Endothelial cell of umbilical vein (primary cell): ENCODE results near the gene POLE. TPM values are rescaled to one million over a fixed set of nuclear protein-coding genes. Genes with fewer than 3 reads are reported as not detected.

ENCODE experiments used
- BruUV-seq: library from RNA; stranded (reverse); fragments of 400-500 nt; replicated peaks from 2 replicates; lab custom pipeline; 2021; lab: Mats Ljungman, UMichigan
- CTCF ChIA-PET: fragments of 300-600, 350-600 bp; sonication (Branson Sonifier 250); formaldehyde crosslinking; loops from one replicate; lab custom pipeline; 2021; ENCODE audit warnings: antibody characterized with exemption, inconsistent platforms; lab: Charles Lee
- POLR2A ChIA-PET: fragments of 300-600, 350-600 bp; sonication (Branson Sonifier 250); formaldehyde crosslinking; loops from one replicate; lab custom pipeline; 2021; ENCODE audit warnings: antibody characterized with exemption, inconsistent platforms; lab: Charles Lee
- DNase-seq: peaks from one replicate; pipeline ENCODE4 v3.0.0-alpha.2; 2011; ENCODE audit warnings: low read depth, low spot score
- FAIRE-seq: peaks from 2 replicates; lab custom pipeline; 2011; peaks lifted over from hg19 to GRCh38; lab: Jason Lieb, UNC
- H2AFZ ChIP-seq: 2 replicates; pipeline ENCODE4 v1.6.0; 2012; ENCODE audit warnings: low read depth, low read length, control low read depth, inconsistent platforms
- H3K27ac ChIP-seq: 2 replicates; pipeline ENCODE4 v1.5.1; 2011; ENCODE audit warnings: low read depth, mild to moderate bottlenecking, control low read depth, low read length, moderate library complexity; ENCODE audit not compliant: insufficient read depth
- H3K27me3 ChIP-seq, 2 experiments: 2 replicates each; pipeline versions ENCODE4 v1.6.0 to v1.6.1; 2011; ENCODE audit warnings: low read length in 2 of 2, mixed read lengths in 1 of 2; ENCODE audit not compliant: control insufficient read depth in 2 of 2, insufficient read depth in 2 of 2
- H3K36me3 ChIP-seq, 2 experiments: 2 replicates in 1 of 2; 3 replicates in 1 of 2; pipeline ENCODE4 v1.5.1; 2011; ENCODE audit warnings: low read length in 2 of 2, mild to moderate bottlenecking in 1 of 2, moderate library complexity in 1 of 2; ENCODE audit not compliant: control insufficient read depth in 2 of 2, insufficient read depth in 2 of 2; ENCODE audit errors: extremely low read depth in 1 of 2
- H3K4me1 ChIP-seq: 3 replicates; pipeline ENCODE4 v1.5.1; 2011; ENCODE audit warnings: mild to moderate bottlenecking, low read length; ENCODE audit not compliant: control insufficient read depth, insufficient read depth; ENCODE audit errors: extremely low read depth
- H3K4me2 ChIP-seq: 2 replicates; pipeline ENCODE4 v1.6.1; 2011; ENCODE audit warnings: low read length, control low read depth, mixed read lengths; ENCODE audit not compliant: insufficient read depth
- H3K4me3 ChIP-seq, 3 experiments: fragments of 200-600 bp in 1 of 3; sonication (generic), shearing (Covaris generic) in 1 of 3; replicated peaks in 1 of 3; 2 replicates each; pipeline ENCODE4 v1.5.1; 2011 to 2016; ENCODE audit warnings: control low read depth in 3 of 3, low read length in 3 of 3, mild to moderate bottlenecking in 2 of 3, inconsistent platforms in 1 of 3, low read depth in 1 of 3, moderate library complexity in 1 of 3; ENCODE audit not compliant: insufficient read depth in 1 of 3
- H3K79me2 ChIP-seq: 2 replicates; pipeline ENCODE4 v1.6.0; 2012; ENCODE audit warnings: low read length, inconsistent platforms; ENCODE audit not compliant: control insufficient read depth, insufficient read depth
- H3K9ac ChIP-seq: replicated peaks from 2 replicates; pipeline ENCODE3; 2011; ENCODE audit warnings: low read length, control low read depth; ENCODE audit not compliant: insufficient read depth; ENCODE audit errors: extremely low read depth
- H3K9me1 ChIP-seq: replicated peaks from 3 replicates; pipeline ENCODE4 v1.6.0; 2011; ENCODE audit warnings: mild to moderate bottlenecking, low read length; ENCODE audit not compliant: control insufficient read depth, insufficient read depth; ENCODE audit errors: extremely low read depth
- H3K9me3 ChIP-seq: replicated peaks from 2 replicates; pipeline ENCODE4 v1.5.1; 2012; ENCODE audit warnings: low read length, inconsistent platforms; ENCODE audit not compliant: control insufficient read depth, insufficient read depth
- H4K20me1 ChIP-seq: replicated peaks from 2 replicates; pipeline ENCODE3; 2011; ENCODE audit warnings: mild to moderate bottlenecking, low read length; ENCODE audit not compliant: control insufficient read depth, insufficient read depth; ENCODE audit errors: extremely low read depth
- CTCF ChIP-seq, 2 donors: IDR thresholded peaks; 1 replicate in 1 of 2; 2 replicates in 1 of 2; pipeline ENCODE4 v1.5.1; 2011; ENCODE audit warnings: low read length in 2 of 2, mild to moderate bottlenecking in 2 of 2, moderate library complexity in 2 of 2, control low read depth in 1 of 2, inconsistent platforms in 1 of 2, low read depth in 1 of 2; ENCODE audit not compliant: insufficient read depth in 1 of 2; ENCODE audit errors: extremely low read depth in 1 of 2
- EZH2 ChIP-seq: IDR thresholded peaks from 2 replicates; pipeline ENCODE4 v1.6.1; 2012; ENCODE audit warnings: borderline replicate concordance, low read depth, mild to moderate bottlenecking, moderate library complexity, low read length, inconsistent platforms; ENCODE audit not compliant: severe bottlenecking
- FOS ChIP-seq: IDR thresholded peaks from 2 replicates; pipeline ENCODE4 v1.6.1; 2011; ENCODE audit warnings: mild to moderate bottlenecking, low read length, moderate library complexity, borderline replicate concordance; ENCODE audit not compliant: insufficient read depth
- GATA2 ChIP-seq: IDR thresholded peaks from 2 replicates; pipeline ENCODE4 v1.7.0; 2011; ENCODE audit warnings: low read depth, mild to moderate bottlenecking, moderate library complexity, mixed read lengths, low read length; ENCODE audit not compliant: insufficient read length, insufficient read depth
- JUN ChIP-seq: IDR thresholded peaks from 2 replicates; pipeline ENCODE4 v1.6.1; 2011; ENCODE audit warnings: borderline replicate concordance, low read depth; ENCODE audit not compliant: insufficient read length, insufficient read depth
- MAX ChIP-seq: IDR thresholded peaks from 2 replicates; pipeline ENCODE4 v1.6.1; 2011; ENCODE audit not compliant: insufficient read depth, insufficient read length
- MYC ChIP-seq: IDR thresholded peaks from one replicate; pipeline ENCODE4 v1.6.1; 2011; ENCODE audit warnings: mild to moderate bottlenecking, low read depth, low read length
- POLR2A ChIP-seq: IDR thresholded peaks from 2 replicates; pipeline ENCODE4 v1.6.1; 2012; ENCODE audit warnings: low read depth, mild to moderate bottlenecking, control low read depth, low read length
- dilution Hi-C: fragments of 300-500 bp; cut with MboI; formaldehyde crosslinking; loops from one replicate; pipeline ENCODE4 v1.15.0; 2019; ENCODE audit warnings: low sequenced_read_pairs; ENCODE audit not compliant: extremely low pct_ligation_motif_present
- intact Hi-C: fragments of 100-400 bp; cut with micrococcal nuclease; formaldehyde crosslinking; loops from one replicate; pipeline ENCODE4 v1.10.0; 2022
- polyA plus RNA-seq, 4 experiments: library from polyadenylated mRNA; depleted of rRNA in 3 of 4; stranded (reverse) in 3 of 4; unstranded in 1 of 4; fragments of >200 nt; gene quantifications; 2 replicates each; pipeline versions ENCODE4 v1.2.1 to v1.2.3, GENCODE V29; 2011 to 2012; ENCODE audit warnings: missing spikeins in 1 of 4
- total RNA-seq: library from RNA; stranded (reverse); gene quantifications from 2 replicates; pipeline ENCODE4 v1.2.3, GENCODE V29; 2021

POLE gene
- total and polyA plus RNA-seq, 2 donors (not counting 3 experiments of a cell fraction or from before 2014, with no cell fraction given), result 22.9 to 82.7 TPM

- CTCF ChIA-PET, result no interaction called here
Observed at GRCh38 chr12:132690112-132690511, 3.0 kb upstream of the POLE start.

More at GRCh38 chr12:132690112-132690511, 3.0 kb upstream of the POLE start:
- no peak for DNase-seq
- Histone ChIP-seq H3K9me3 (no peaks in the 10 kb centered on the region), H3K4me3 (no peak overlapping the region), H3K4me2 (no peak overlapping the region), H3K4me1 (no peaks in the 10 kb centered on the region), H3K36me3 (no peaks in the 10 kb centered on the region), H2AFZ (no peak overlapping the region), H3K27ac (no peak overlapping the region), H3K27me3 (no peaks in the 10 kb centered on the region), H3K9me1 (no peaks in the 10 kb centered on the region), H4K20me1 (no peaks in the 10 kb centered on the region), H3K79me2 (peaks cover 15% of the 10 kb centered on the region), H3K9ac (no peak overlapping the region)
- POLR2A ChIA-PET, result no interaction called here
- no TSS peak for BruUV-seq
- TF ChIP-seq CTCF (IDR thresholded peaks at IDR 0.05; ENCODE audit: extremely low read depth in 1 of 2, insufficient read depth in 1 of 2, low read depth in 1 of 2, low read length in 2 of 2), result no peak
- TF ChIP-seq GATA2, result no peak
- no peak for TF ChIP-seq MYC
- TF ChIP-seq EZH2, result no peak
- no peak for TF ChIP-seq FOS
- no peak for TF ChIP-seq POLR2A
- TF ChIP-seq MAX, result no peak
- TF ChIP-seq JUN, result no peak
- no peak for FAIRE-seq
- intact Hi-C loops, result no loop called here
- dilution Hi-C loops, result no loop called here
